Measurements from ENCODE around the gene SNAPC1. TPM values are rescaled to one million over a fixed set of nuclear protein-coding genes. Genes with fewer than 3 reads are reported as not detected.

The SNAPC1 gene
- total and polyA plus RNA-seq, 10 of the 15 experiments (the other 5 are each of a cell fraction or from before 2014, with no cell fraction given), result 4.5 to 12.0 (median 7.4) TPM

- no peak for ATAC-seq
- RAD21 ChIA-PET (ENCODE audit: unreplicated experiment), result interaction anchor here (1.3 to 1.9 kb wide), 2 partner anchors 12 to 101 kb away, joined by 4 to 5 read pairs; no protein-coding TSS in a partner anchor
- Histone ChIP-seq H3K79me2 (ENCODE audit: control insufficient read depth, insufficient read depth, low read length) (peaks cover 58% of the 10 kb centered on the region), H3K4me3 (no peak overlapping the region), H3K4me1 (ENCODE audit: control insufficient read depth, insufficient read depth, low read length) (no peaks in the 10 kb centered on the region), H3K9me3 (replicated peaks; ENCODE audit: control insufficient read depth, insufficient read depth, low read length) (no peaks in the 10 kb centered on the region), H4K20me1 (ENCODE audit: control insufficient read depth, insufficient read depth) (no peaks in the 10 kb centered on the region), H2AFZ (ENCODE audit: control insufficient read depth, low read depth, low read length) (no peak overlapping the region), H3K27me3 (replicated peaks in 1 of 2; ENCODE audit: control insufficient read depth in 2 of 2, insufficient read depth in 2 of 2, low read length in 1 of 2) (no peaks in the 10 kb centered on the region), H3K4me2 (ENCODE audit: control insufficient read depth, insufficient read depth) (no peak overlapping the region), H3K36me3 (ENCODE audit: control insufficient read depth in 2 of 2, insufficient read depth in 2 of 2, low read length in 1 of 2) (peaks cover 3 to 39% of the 10 kb centered on the region in 2 experiments), H3K27ac (ENCODE audit: control insufficient read depth, insufficient read depth) (no peak overlapping the region), H3K9ac (ENCODE audit: control insufficient read depth, insufficient read depth, low read length) (no peak overlapping the region)
- TF ChIP-seq SUPT20H (IDR thresholded peaks at IDR 0.05; ENCODE audit: borderline replicate concordance, control insufficient read depth, low read depth, low read length) (no peak), TCF12 (IDR thresholded peaks at IDR 0.05; ENCODE audit: low read depth, low read length) (no peak), ZNF274 (IDR thresholded peaks at IDR 0.05; ENCODE audit: insufficient read depth, insufficient read length) (no peak), TCF7 (IDR thresholded peaks at IDR 0.05; ENCODE audit: borderline replicate concordance) (no peak), NR2F1 (conservative IDR thresholded peaks at IDR 0.05) (no peak), SMAD5 (IDR thresholded peaks at IDR 0.05; ENCODE audit: low read depth) (no peak), RAD51 (IDR thresholded peaks at IDR 0.05) (no peak), SREBF1 (IDR thresholded peaks at IDR 0.05; ENCODE audit: low read length) (no peak), BACH1 (IDR thresholded peaks at IDR 0.05; ENCODE audit: borderline replicate concordance) (no peak), GABPA (IDR thresholded peaks at IDR 0.05; ENCODE audit: low read depth) (no peak), IKZF1 (conservative IDR thresholded peaks at IDR 0.05) (no peak), MLLT1 (IDR thresholded peaks at IDR 0.05) (no peak), TARDBP (IDR thresholded peaks at IDR 0.05; ENCODE audit: borderline replicate concordance) (no peak), BCL3 (IDR thresholded peaks at IDR 0.05; ENCODE audit: borderline replicate concordance, insufficient read depth, low read depth, low read length, poor library complexity, severe bottlenecking) (no peak)
- TF ChIP-seq, protein P1, sequence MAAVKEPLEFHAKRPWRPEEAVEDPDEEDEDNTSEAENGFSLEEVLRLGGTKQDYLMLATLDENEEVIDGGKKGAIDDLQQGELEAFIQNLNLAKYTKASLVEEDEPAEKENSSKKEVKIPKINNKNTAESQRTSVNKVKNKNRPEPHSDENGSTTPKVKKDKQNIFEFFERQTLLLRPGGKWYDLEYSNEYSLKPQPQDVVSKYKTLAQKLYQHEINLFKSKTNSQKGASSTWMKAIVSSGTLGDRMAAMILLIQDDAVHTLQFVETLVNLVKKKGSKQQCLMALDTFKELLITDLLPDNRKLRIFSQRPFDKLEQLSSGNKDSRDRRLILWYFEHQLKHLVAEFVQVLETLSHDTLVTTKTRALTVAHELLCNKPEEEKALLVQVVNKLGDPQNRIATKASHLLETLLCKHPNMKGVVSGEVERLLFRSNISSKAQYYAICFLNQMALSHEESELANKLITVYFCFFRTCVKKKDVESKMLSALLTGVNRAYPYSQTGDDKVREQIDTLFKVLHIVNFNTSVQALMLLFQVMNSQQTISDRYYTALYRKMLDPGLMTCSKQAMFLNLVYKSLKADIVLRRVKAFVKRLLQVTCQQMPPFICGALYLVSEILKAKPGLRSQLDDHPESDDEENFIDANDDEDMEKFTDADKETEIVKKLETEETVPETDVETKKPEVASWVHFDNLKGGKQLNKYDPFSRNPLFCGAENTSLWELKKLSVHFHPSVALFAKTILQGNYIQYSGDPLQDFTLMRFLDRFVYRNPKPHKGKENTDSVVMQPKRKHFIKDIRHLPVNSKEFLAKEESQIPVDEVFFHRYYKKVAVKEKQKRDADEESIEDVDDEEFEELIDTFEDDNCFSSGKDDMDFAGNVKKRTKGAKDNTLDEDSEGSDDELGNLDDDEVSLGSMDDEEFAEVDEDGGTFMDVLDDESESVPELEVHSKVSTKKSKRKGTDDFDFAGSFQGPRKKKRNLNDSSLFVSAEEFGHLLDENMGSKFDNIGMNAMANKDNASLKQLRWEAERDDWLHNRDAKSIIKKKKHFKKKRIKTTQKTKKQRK (IDR thresholded peaks at IDR 0.05; ENCODE audit: low read depth, low read length), result no peak
- TF ChIP-seq, protein P2, sequence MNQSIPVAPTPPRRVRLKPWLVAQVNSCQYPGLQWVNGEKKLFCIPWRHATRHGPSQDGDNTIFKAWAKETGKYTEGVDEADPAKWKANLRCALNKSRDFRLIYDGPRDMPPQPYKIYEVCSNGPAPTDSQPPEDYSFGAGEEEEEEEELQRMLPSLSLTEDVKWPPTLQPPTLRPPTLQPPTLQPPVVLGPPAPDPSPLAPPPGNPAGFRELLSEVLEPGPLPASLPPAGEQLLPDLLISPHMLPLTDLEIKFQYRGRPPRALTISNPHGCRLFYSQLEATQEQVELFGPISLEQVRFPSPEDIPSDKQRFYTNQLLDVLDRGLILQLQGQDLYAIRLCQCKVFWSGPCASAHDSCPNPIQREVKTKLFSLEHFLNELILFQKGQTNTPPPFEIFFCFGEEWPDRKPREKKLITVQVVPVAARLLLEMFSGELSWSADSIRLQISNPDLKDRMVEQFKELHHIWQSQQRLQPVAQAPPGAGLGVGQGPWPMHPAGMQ (IDR thresholded peaks at IDR 0.05; ENCODE audit: borderline replicate concordance), result no peak
- SMC1A ChIA-PET (ENCODE audit: uncharacterized antibody, unreplicated experiment), result interaction anchor here (0.8 to 1.6 kb wide), 4 partner anchors 10 to 138 kb away, joined by 3 to 6 read pairs (median 4); no protein-coding TSS in a partner anchor
- 18% methylated on average over 4 of the region's 4 CpGs for WGBS (ENCODE audit: insufficient coverage, insufficient replicate concordance, low lambda C conversion rate, missing lambda C conversion rate)
- CTCF ChIA-PET, result interaction anchor here (1.0 to 1.3 kb wide), 2 partner anchors 17 to 101 kb away, joined by 3 to 5 read pairs; no protein-coding TSS in a partner anchor
- POLR2A ChIA-PET, result interaction anchor here (1.4 kb wide), 1 partner anchor 21 kb away, joined by 3 read pairs; no protein-coding TSS in a partner anchor
- DNase-seq (ENCODE audit: low read depth, low spot score), result no peak
- intact Hi-C loops (cut with micrococcal nuclease; ENCODE audit: unreplicated experiment), result no loop called here
- no peak for FAIRE-seq
- BruUV-seq (replicated peaks), result no TSS peak
- in situ Hi-C loops (cut with MboI), result no loop called here
These were observed 25.5 kb upstream of the SNAPC1 start for GRCh38 chr14:61736751-61737150.

Data from GM12878 (cell line).